ENCODE measurements around the gene LAMTOR1. TPM values are rescaled to one million over a fixed set of nuclear protein-coding genes. Genes with fewer than 3 reads are reported as not detected.

Gene LAMTOR1
- total RNA-seq, 1 donor from 2014 or later = 32.5 TPM

Other genes with a start within 250 kb of the LAMTOR1 start
- gene DEFB131B, start 224.8 kb downstream of the LAMTOR1 start, total RNA-seq = not detected
- gene XNDC1N, start 174.7 kb downstream of the LAMTOR1 start, total RNA-seq = 3.4 TPM
- 18.5 TPM for gene RNF121, start 174.3 kb downstream of the LAMTOR1 start, total RNA-seq
- gene IL18BP, start 104.4 kb downstream of the LAMTOR1 start, total RNA-seq = 3.0 TPM
- 59.0 TPM for gene NUMA1, start 22.8 kb downstream of the LAMTOR1 start, total RNA-seq
- gene LRRC51, start 22.4 kb downstream of the LAMTOR1 start, total RNA-seq = 7.6 TPM
- 0.43 TPM for gene TOMT, start 2.6 kb upstream of the LAMTOR1 start, total RNA-seq
- gene ANAPC15, start 9.4 kb upstream of the LAMTOR1 start, total RNA-seq = 17.8 TPM
- gene FOLR3, start 32.4 kb upstream of the LAMTOR1 start, total RNA-seq = 0.81 TPM
- not detected for gene FOLR1, start 88.8 kb upstream of the LAMTOR1 start, total RNA-seq
- 5.8 TPM for gene FOLR2, start 113.5 kb upstream of the LAMTOR1 start, total RNA-seq
- 56.3 TPM for gene INPPL1, start 121.5 kb upstream of the LAMTOR1 start, total RNA-seq
- gene PHOX2A, start 140.9 kb upstream of the LAMTOR1 start, total RNA-seq = not detected

Data from left lobe of liver (tissue), 1 donor.